GM12892 (cell line): ENCODE data around the gene MICAL2.

Experiments
- POLR2A ChIP-seq: IDR thresholded peaks from 2 replicates; pipeline ENCODE4 v1.6.1; 2011; ENCODE audit warnings: low read depth, low read length, control low read depth
- POLR2AphosphoS5 ChIP-seq: IDR thresholded peaks from 2 replicates; pipeline ENCODE4 v1.6.1; 2011; ENCODE audit warnings: low read depth, low read length, control low read depth

DNA sequence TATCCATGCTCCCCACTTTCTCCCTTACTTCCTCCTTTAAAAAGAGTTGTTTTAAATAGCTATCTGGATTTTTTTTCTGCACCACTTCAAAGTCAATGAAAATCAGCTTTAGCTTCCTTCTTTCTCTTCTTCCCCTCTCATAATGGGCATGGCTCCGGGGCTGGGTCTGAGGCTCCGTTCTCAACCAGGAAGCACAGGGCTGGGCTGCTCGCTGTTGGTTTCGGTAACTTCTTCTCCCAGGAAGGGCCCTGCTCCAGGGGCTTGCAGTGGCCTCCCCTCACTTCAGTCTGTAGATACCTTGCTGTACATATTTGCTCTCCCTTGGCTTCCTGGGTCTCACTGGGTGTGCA lies 23.8 kb downstream of the MICAL2 start:
- no peak for TF ChIP-seq POLR2A
- no peak for TF ChIP-seq POLR2AphosphoS5
